GM18526 (cell line): ENCODE results near the gene MEIOB.

Source experiments
- POLR2A ChIP-seq: IDR thresholded peaks from 3 replicates; pipeline ENCODE4 v1.6.1; 2011; ENCODE audit not compliant: insufficient read length; ENCODE audit errors: extremely low read depth

Gene MEIOB, protein sequence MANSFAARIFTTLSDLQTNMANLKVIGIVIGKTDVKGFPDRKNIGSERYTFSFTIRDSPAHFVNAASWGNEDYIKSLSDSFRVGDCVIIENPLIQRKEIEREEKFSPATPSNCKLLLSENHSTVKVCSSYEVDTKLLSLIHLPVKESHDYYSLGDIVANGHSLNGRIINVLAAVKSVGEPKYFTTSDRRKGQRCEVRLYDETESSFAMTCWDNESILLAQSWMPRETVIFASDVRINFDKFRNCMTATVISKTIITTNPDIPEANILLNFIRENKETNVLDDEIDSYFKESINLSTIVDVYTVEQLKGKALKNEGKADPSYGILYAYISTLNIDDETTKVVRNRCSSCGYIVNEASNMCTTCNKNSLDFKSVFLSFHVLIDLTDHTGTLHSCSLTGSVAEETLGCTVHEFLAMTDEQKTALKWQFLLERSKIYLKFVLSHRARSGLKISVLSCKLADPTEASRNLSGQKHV

DNA sequence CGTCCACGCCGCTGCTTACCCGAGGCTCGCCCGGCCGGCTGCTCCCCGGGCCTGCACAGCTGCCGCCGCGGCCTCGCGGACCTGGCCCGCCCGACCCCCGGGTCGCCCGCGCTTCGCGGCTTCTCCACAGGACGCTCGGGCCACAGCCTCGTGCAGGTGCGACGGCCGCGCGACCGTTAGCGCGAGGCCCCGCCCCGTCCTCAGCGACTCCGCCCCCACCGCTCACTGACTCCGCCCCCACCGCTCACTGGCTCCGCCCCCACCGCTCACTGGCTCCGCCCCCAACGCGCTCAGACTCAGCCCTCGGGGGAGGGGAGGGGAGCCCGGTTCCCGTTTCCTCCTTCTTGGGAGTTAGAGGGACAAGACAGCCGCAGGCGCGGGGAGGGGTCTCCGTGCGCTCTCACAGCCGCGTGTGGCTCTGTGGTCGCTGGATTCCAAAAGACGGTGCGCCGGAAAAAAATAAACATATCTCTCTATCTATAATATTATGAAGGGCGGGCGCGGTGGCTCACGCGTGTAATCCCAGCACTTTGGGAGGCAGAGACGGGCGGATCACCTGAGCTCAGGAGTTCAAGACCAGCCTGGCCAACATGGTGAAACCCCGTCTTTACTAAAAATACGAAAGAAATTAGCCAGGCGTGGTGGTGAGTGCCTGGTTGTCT lies at the start of gene MEIOB:
MEIOB (minus strand) TSS at position 191 of the 662 bp plus-strand sequence. CDS start 3,989 bp downstream, outside the sequence.
- no peak for TF ChIP-seq POLR2A

DNA sequence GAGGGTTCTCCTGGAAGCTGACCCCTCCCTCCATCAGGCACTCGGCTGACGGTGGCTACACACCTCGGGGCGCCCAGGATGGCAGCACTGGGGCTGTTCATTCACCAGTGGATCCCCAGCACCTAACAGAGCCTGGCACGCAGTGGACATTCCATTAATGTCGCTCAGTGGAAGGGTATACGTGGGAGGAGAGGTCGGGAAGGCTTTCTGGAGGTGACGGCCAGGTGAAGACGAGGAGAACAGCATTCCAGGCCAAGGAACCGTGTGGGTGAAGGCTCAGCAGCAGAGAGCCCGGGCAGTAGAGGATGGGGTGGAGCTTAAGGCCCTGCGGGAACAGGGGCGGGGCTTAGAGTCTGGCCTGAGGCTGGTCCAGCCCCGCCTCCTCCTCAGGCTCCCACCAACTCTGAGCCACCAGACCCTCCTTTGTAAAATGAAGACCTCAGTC lies 48.8 kb upstream of the MEIOB start:
- no peak for TF ChIP-seq POLR2A

DNA sequence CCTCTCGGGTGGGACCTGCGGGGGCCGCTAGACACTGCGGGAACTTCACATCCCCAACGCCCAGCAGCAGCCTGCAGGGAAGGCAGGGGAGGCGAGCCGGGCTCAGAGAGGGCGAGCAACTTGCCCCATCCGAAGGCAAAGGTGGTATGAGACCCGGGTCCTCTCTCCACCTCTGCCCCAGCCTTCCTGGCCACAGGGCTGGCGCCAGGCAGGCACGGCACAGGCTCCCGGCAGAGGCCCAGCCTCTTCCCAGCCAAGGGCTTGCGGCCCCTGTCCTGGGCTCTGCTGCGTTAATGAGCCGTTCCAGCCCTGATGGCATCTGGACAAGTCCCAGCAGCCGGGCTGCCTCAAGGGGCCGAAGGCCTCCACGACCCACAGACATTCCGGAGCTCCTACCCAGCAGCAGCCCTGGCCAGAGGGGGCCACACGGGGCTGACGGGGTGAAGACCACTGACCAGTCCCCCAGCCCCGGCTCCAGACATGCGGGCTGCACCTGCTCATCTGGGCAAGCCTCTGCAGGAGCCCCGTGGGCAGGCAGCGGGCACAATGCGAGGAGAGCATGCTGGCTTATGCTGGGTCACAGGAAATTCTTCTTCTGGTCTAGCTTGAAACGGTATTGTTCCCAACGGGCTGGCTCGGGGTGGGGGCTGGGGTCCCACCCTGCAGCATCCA lies 47.5 kb upstream of the MEIOB start:
- no peak for TF ChIP-seq POLR2A

DNA sequence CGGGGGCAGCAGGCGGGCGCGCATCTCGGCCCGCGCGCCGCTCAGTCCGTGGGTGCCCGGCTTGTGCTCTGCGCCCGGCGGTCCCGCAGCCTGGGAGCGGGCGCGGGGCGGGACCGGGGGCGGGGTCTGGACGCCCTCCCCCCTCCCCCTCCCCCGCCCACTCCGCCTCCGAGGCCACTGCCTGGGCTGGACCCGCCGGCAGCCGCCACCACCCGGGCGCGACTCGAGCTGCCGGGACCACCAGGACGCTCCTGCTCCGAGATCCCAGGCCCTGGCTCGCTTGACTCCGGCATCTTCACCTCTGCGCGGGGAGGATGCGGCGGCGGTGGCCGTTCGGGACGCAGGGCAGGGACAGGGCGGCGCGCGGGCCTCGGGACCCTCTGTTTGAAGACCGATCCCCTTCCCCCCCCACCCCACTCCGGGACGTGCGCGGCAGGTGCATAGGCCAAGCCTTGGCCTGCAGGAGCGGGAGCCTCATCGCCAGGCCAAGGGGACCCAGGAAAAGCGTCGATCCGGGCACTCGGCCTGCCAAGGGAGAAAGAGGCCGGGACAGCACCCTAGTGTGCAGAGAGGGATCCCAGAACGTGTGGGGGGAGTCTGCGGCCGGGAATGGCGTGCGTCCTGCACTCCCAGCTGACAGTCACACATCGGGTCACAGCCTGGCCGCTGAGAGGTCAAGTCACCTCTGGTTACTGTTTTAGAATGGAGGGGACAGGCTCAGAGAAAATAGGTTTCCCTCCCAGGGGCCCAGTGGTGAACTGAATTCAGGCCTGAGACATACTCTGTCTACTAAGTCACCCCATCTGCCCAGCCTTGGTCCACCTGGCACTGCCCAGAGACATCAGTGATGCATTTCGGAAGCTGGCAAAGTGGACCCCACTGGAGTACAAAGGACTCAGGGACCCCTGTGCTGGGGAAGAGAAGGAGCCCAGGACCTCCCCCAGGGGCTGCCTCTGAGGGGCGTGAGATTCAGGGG lies 46.7 kb upstream of the MEIOB start, which contains the start of gene HS3ST6:
HS3ST6 (minus strand) TSS at position 65 of the 976 bp plus-strand sequence. CDS start 92 bp downstream, outside the sequence.
- no peak for TF ChIP-seq POLR2A

DNA sequence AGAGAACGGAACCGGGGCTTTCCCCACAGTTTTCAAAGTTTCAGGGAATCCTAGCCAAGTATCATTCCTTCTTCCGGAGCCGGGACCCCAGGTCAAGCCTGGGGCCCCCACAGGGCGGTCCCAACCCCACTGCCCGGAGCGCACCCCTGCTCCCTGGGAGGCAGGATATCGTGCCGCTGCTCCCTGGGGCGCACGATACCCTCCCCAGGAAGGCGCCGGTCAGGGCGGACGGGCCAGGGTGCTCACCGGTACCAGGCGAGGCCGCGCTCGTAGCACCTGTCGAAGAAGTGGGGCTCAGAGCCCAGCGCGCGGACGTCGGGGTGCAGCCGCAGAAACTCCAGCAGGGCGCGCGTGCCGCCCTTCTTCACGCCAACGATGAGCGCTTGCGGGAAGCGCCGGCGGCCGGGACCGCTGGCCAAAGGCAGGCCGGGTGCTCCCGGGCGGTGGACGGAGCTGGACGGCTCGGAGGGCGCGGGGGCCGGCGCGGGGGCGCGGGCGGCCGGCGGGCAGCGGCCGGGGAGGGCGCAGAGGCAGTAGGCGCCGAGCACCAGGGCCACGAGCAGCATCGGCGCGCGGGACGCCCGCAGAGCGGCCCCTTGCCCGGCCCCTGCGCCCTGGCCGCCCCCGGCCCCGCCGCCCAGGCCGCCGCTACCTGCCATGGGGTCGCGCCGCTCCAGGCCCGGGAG lies 45.8 kb upstream of the MEIOB start:
- no peak for TF ChIP-seq POLR2A

DNA sequence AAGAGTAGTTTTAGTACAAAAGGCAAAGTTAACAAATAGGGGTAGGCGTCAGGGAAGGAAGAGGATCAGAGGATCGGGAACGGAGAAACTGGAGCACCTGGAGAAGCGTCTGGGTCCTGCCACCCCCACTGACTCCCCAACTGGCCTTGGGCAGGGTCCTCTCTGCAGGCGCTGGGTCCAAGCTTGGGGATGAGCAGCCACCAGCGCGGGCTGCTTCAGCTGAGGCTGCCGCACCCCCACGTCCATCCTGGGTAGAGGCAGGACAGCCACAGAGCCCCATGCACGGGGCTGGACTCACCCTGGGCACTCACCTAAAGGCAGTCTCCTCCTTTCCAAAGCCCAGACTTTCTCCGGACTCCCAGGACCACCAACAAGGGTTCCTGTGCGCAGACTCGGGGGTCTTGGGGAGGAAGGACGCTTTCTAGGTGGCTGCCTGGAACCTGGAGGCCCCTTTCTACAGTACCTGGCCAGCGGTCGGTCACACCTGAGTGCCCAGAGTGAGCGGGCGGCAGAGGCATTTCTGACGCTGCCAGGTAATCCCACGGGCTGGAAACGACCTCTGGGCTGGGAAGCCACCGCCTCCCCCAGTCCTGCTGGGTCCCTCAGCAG lies 45.2 kb upstream of the MEIOB start:
- TF ChIP-seq POLR2A = no peak

DNA sequence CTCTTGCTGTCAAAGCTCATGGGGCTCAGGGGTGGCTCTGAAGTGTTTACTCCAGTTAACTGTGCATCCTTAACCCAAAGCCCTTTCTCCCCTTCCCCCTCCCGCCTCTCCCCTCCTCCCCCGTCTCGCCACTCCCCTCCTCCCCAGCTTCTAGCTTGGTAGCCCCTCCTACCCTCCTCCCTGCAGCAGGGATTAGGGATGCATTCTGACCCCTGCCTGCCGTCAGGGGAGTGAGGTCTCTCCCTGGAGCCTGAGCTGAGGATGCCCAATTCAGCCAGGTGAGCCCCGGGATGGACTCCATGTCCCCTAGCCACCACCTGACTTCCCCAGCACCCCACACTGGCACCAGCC lies 44.7 kb upstream of the MEIOB start:
- no peak for TF ChIP-seq POLR2A

DNA sequence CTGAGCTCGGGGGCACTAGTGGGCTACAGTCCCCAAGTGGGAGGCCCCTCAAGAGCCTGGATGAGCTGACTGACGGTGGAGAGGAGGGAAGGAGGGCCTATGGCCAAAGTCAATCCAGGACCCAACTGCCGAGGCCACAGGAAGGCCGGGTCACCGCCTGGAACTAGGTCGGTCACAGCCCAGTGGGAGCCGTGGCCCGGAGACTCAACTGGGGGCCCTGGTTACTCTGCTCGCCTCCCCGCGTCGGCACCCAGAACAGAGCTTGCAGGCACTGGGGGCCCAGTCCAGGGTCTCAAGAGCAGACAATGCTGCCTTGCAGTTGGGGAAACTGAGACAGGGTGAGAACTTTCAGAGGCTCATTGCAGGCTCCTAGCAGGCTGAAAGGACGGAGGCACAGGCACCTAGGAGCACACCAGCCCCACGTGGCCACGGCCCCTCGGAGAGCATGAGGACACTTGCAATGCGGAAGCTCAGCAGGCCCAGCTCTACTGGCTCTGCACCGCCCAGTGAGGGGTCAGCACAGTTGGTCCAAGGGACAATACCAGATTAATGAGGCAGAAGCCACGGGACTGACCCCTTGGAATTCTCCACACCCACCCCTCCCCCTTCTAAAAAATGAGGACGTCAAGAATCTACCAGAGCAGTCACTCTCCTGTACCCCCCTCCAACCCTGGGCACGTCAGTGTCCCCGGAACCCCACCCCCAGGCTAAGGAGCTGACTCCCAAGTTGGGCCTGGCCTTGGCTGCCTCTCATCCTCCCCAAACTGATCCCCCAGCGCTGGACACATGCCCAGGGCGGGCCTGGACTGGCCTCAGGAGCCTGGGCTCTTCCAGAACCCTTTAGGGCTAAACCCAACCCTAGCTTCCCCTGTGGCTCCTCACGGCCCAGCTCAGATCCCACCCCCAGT lies 44.0 kb upstream of the MEIOB start:
- no peak for TF ChIP-seq POLR2A

DNA sequence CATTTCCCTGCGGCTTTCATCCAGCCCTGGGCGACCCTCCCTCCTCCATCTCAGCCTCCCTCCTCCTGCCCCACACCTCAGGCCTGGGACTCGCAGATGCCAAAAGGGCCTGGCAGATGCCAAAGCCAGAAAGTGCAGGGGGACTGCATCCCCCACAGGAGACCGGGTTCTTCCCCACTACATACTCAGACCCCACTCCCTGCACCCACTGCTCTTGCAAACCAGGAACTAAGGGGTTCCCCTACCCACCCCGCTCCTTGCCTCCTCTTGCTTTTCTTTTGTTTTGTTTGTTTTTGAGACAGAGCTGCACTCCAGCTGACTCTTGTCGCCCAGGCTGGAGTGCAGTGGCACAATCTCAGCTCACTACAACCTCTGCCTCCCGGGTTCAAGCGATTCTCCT lies 43.0 kb upstream of the MEIOB start:
- TF ChIP-seq POLR2A = no peak

DNA sequence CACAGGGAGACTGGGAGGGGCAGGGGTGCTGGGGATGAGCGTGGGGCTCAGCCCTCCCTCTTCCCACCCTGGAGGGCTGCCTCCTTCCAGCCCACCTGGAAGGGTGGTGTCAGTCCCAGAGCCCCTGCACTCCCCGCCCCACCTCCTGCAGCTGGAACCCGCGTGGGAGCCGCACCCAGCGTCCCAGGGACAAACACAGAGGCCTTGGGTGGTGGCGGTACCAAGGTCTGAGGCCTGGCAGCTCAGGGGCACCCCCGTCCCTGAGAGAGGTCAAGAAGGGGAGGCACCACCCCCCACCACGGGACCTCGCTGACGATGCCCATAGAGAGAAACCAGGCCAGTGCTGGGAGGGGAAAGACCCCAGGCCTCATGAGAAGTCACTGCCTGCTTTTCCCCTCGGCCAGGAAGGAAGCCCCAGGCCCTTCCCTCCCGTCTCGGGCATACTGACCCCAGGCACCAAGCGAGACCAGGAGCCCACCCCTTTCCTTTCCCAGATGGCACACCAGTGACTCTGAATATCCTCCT lies 42.2 kb upstream of the MEIOB start:
- TF ChIP-seq POLR2A = no peak

DNA sequence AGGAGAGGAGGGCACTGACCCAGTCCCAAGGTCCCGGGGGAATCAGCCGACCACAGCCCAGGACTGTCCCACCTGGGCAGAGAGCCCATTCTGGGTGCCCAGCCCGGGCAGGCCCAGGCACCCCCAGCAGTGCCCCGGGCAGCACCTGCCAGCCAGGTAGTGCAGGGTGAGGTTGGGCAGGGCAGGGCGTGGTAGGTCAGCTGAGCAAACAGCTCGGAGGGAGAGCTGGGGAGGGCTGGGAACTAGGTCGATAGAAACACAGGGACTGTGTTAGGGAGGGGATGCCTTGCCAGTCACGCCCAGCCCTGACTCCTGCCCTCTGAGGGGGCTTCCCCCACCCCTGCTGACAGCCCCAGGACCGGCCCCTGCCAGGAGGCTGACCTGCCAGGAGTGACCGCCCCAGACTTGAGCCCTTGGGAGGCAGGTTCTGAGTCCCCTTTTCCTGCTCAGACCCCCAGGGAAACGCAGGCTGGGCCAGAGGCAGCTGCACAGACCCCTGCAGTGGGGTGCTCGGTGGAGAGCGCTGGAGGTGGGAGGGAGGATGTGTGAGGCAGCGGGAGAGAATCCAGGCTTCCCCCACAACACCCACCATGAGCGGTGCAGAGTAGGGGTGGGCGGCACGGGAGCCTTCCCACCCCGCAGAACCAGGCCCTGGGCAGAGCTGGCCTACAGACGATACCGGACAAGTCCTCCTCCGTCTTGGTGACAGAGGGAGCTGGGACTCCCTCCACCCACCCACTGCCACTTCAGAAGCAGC lies 41.5 kb upstream of the MEIOB start:
- no peak for TF ChIP-seq POLR2A

DNA sequence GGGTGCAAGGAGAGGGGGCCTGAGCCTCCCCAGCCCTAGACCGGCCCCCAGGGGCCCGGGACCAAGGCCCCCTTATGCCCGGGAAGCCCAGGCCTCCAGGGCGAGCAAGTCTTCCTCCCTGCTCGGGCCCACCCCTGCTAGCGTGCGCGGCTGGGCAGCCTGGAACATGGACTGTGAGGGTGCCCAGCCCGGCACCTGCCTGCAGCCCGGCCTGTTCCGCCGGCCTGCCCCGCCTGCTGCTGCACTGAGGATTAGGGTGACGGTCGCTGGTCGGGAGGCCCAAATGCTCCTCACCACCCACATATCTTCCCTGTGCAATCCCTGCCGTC lies 40.2 kb upstream of the MEIOB start:
- TF ChIP-seq POLR2A = no peak
